ENCODE results near the gene GRIK4. TPM values are rescaled to one million over a fixed set of nuclear protein-coding genes. Genes with fewer than 3 reads are reported as not detected.

The GRIK4 gene
- total and polyA plus RNA-seq, 2 donors (not counting 1 experiment from before 2014, with no cell fraction given), result 0.12 to 0.27 TPM

DNA sequence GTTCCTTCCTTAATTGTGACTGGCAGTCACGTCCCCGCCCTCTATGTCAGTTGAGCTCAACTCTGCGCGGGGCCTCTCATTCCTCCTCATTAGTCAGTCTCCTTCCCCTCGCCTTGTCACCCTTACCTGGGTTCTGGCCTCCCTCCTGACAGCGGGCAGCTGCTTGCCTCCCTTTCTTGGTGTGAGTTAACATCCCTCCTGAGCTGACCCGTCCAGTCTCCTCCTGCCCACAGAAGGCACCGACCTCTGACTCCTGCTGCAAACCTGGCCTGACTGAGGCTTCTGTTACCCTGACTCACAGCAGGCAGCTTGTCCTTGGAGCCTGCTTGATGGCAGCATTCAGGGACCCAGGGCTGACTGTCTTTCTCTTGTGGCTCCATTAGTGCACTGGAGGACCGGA lies 45.2 kb downstream of the GRIK4 start:
- DNase-seq (no peak), ATAC-seq (ENCODE audit: low read depth) (no peak)
- WGBS (ENCODE audit: insufficient coverage), result 87% methylated on average over 9 of the region's 9 CpGs
- Histone ChIP-seq H3K9me3 (ENCODE audit: control extremely low read depth in 1 of 3, control insufficient read depth in 2 of 3, insufficient read depth in 1 of 3, low read length in 2 of 3) (no peaks in the 10 kb centered on the region), H2AFZ (ENCODE audit: insufficient read depth, low read depth, low read length, poor library complexity, severe bottlenecking) (no peak overlapping the region), H3K27me3 (replicated peaks in 1 of 4; ENCODE audit: control extremely low read depth in 1 of 4, control insufficient read depth in 3 of 4, insufficient read depth in 4 of 4, low read length in 3 of 4) (peaks cover 0 to 5% (median 0%) of the 10 kb centered on the region in 4 experiments), H3K4me2 (replicated peaks; ENCODE audit: low read depth, low read length, poor library complexity, severe bottlenecking) (no peak overlapping the region), H3K9ac (ENCODE audit: low read length) (no peak overlapping the region), H3K4me3 (ENCODE audit: control extremely low read depth in 1 of 5, extremely low read depth in 1 of 5, insufficient read depth in 1 of 5, low read depth in 2 of 5, low read length in 4 of 5) (no peak overlapping the region), H3K36me3 (replicated peaks in 1 of 2; ENCODE audit: control extremely low read depth in 1 of 2, control insufficient read depth in 1 of 2, extremely low read depth in 1 of 2, insufficient read depth in 2 of 2, low read length in 1 of 2) (no peaks in the 10 kb centered on the region), H3K4me1 (ENCODE audit: control insufficient read depth in 2 of 2, insufficient read depth in 2 of 2, low read length in 2 of 2) (peaks cover 4 to 6% of the 10 kb centered on the region in 2 donors), H3K79me2 (ENCODE audit: control insufficient read depth, insufficient read depth, low read length) (no peaks in the 10 kb centered on the region), H3K27ac (ENCODE audit: low read length in 2 of 2) (no peak overlapping the region), H4K20me1 (ENCODE audit: control insufficient read depth, insufficient read depth, low read length, poor library complexity, severe bottlenecking) (no peaks in the 10 kb centered on the region)
- ChIA-PET POLR2A (no interaction called here), CTCF (no interaction called here)
- intact Hi-C loops (cut with micrococcal nuclease), result no loop called here
- Mint-ChIP-seq H3K9me3 (ENCODE audit: insufficient read depth) (no peaks in the 10 kb centered on the region), H3K4me1 (peaks cover 14% of the 10 kb centered on the region), H3K4me3 (no peak overlapping the region), H3K27ac (no peak overlapping the region), H3K27me3 (peaks cover 10% of the 10 kb centered on the region)
- TF ChIP-seq, protein P1, sequence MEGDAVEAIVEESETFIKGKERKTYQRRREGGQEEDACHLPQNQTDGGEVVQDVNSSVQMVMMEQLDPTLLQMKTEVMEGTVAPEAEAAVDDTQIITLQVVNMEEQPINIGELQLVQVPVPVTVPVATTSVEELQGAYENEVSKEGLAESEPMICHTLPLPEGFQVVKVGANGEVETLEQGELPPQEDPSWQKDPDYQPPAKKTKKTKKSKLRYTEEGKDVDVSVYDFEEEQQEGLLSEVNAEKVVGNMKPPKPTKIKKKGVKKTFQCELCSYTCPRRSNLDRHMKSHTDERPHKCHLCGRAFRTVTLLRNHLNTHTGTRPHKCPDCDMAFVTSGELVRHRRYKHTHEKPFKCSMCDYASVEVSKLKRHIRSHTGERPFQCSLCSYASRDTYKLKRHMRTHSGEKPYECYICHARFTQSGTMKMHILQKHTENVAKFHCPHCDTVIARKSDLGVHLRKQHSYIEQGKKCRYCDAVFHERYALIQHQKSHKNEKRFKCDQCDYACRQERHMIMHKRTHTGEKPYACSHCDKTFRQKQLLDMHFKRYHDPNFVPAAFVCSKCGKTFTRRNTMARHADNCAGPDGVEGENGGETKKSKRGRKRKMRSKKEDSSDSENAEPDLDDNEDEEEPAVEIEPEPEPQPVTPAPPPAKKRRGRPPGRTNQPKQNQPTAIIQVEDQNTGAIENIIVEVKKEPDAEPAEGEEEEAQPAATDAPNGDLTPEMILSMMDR (IDR thresholded peaks at IDR 0.05), result no peak
- no peak for TF ChIP-seq EZH2 (IDR thresholded peaks at IDR 0.05; ENCODE audit: borderline replicate concordance, insufficient read depth, low read depth, low read length, poor library complexity, severe bottlenecking)

DNA sequence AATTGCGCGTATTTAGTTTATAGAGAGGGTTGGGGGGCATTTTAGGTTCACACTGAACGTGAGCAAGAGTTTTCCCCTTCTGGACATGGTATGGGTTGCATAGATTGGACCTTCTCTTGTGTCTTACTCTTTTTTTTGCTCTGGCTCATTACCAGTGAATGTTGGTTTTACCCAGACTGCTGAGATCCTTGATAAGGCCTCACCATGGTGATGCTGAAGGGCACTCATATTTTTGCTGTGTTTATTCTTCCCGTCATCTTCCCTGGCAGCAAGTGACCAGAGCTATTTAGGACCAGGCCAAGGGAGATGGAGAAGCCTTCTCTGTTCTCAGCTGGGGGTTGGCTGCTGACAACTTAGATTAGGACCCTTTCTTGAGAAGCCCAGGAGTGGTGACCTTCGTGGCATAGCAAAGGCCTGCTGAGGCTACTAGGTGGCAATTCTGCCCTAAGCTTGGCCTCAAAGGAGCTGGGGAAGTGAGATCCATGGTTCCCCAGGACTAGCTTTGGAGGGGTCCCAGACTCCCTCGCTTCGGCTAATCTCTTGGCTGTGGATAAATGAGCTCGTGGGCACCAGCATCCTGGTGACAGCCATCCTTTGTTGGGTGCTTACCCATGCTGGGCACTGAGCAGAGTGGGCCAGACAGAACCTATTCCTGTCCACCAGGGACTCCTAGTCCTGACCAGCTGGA lies 47.3 kb downstream of the GRIK4 start:
- Mint-ChIP-seq H3K27ac (no peak overlapping the region), H3K9me3 (ENCODE audit: insufficient read depth) (no peaks in the 10 kb centered on the region), H3K27me3 (peaks cover 28% of the 10 kb centered on the region), H3K4me1 (peaks cover 16% of the 10 kb centered on the region), H3K4me3 (no peak overlapping the region)
- H3K4me3 ChIP-seq (ENCODE audit: control extremely low read depth in 1 of 5, extremely low read depth in 1 of 5, insufficient read depth in 1 of 5, low read depth in 2 of 5, low read length in 4 of 5), result no peak overlapping the region
- no peak overlapping the region for H3K27ac ChIP-seq (ENCODE audit: low read length in 2 of 2)
- no peaks in the 10 kb centered on the region for H3K79me2 ChIP-seq (ENCODE audit: control insufficient read depth, insufficient read depth, low read length)
- no peak for DNase-seq
- no peak overlapping the region for H2AFZ ChIP-seq (ENCODE audit: insufficient read depth, low read depth, low read length, poor library complexity, severe bottlenecking)
- WGBS (ENCODE audit: insufficient coverage), result 95% methylated on average over 8 of the region's 8 CpGs
- peaks cover 0 to 23% (median 9%) of the 10 kb centered on the region in 4 experiments for H3K27me3 ChIP-seq (replicated peaks in 1 of 4; ENCODE audit: control extremely low read depth in 1 of 4, control insufficient read depth in 3 of 4, insufficient read depth in 4 of 4, low read length in 3 of 4)
- no peaks in the 10 kb centered on the region for H3K9me3 ChIP-seq (ENCODE audit: control extremely low read depth in 1 of 3, control insufficient read depth in 2 of 3, insufficient read depth in 1 of 3, low read length in 2 of 3)
- ChIA-PET POLR2A (no interaction called here), CTCF (no interaction called here)
- no peak overlapping the region for H3K4me2 ChIP-seq (replicated peaks; ENCODE audit: low read depth, low read length, poor library complexity, severe bottlenecking)
- H4K20me1 ChIP-seq (ENCODE audit: control insufficient read depth, insufficient read depth, low read length, poor library complexity, severe bottlenecking), result no peaks in the 10 kb centered on the region
- TF ChIP-seq EZH2 (IDR thresholded peaks at IDR 0.05; ENCODE audit: borderline replicate concordance, insufficient read depth, low read depth, low read length, poor library complexity, severe bottlenecking), result no peak
- TF ChIP-seq, protein P1 (IDR thresholded peaks at IDR 0.05), result no peak
- H3K4me1 ChIP-seq (ENCODE audit: control insufficient read depth in 2 of 2, insufficient read depth in 2 of 2, low read length in 2 of 2), result peaks cover 5 to 6% of the 10 kb centered on the region in 2 donors
- ATAC-seq (ENCODE audit: low read depth), result no peak
- H3K36me3 ChIP-seq (replicated peaks in 1 of 2; ENCODE audit: control extremely low read depth in 1 of 2, control insufficient read depth in 1 of 2, extremely low read depth in 1 of 2, insufficient read depth in 2 of 2, low read length in 1 of 2), result no peaks in the 10 kb centered on the region
- intact Hi-C loops (cut with micrococcal nuclease), result no loop called here
- no peak overlapping the region for H3K9ac ChIP-seq (ENCODE audit: low read length)
